WTC11 (cell line): ENCODE data around the gene ENG.

ENCODE experiments used
- SP1 ChIP-seq: sonication (generic); formaldehyde crosslinking; conservative IDR thresholded peaks from 2 replicates; pipeline ENCODE4 v1.8.1; 2022; ENCODE audit warnings: missing genetic modification reagents
- TF ChIP-seq, protein P1 (sequence below): sonication (generic); formaldehyde crosslinking; IDR thresholded peaks from 2 replicates; pipeline ENCODE4 v1.8.0; 2023; ENCODE audit warnings: missing genetic modification reagents, mild to moderate bottlenecking, borderline replicate concordance
- TF ChIP-seq, protein P2 (sequence below): fragments of 250-450 bp; sonication (Bioruptor Pico); conservative IDR thresholded peaks from 2 replicates; pipeline ENCODE4 v1.9.0; 2021; ENCODE audit warnings: mild to moderate bottlenecking

DNA sequence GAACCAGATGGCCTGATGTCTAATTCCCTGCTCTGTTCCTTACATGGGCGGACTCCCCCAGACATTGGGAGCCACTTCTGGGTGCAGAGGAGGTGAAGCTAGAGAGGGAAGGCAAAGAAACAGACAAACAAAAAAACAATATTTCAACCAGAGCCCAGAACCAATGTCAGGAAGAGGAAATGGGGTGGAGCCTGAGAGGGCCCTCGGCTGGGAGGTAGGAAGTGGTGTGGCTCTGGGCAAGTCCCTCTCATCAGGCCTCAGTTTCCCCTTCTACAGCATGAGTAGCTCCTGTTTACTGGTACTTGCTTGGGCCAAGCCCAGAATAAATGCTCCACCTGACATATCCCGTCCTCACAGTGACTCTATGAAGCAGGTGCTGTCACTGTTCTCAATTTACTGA is 87.0 kb downstream of the ENG start:
- TF ChIP-seq, protein P1, sequence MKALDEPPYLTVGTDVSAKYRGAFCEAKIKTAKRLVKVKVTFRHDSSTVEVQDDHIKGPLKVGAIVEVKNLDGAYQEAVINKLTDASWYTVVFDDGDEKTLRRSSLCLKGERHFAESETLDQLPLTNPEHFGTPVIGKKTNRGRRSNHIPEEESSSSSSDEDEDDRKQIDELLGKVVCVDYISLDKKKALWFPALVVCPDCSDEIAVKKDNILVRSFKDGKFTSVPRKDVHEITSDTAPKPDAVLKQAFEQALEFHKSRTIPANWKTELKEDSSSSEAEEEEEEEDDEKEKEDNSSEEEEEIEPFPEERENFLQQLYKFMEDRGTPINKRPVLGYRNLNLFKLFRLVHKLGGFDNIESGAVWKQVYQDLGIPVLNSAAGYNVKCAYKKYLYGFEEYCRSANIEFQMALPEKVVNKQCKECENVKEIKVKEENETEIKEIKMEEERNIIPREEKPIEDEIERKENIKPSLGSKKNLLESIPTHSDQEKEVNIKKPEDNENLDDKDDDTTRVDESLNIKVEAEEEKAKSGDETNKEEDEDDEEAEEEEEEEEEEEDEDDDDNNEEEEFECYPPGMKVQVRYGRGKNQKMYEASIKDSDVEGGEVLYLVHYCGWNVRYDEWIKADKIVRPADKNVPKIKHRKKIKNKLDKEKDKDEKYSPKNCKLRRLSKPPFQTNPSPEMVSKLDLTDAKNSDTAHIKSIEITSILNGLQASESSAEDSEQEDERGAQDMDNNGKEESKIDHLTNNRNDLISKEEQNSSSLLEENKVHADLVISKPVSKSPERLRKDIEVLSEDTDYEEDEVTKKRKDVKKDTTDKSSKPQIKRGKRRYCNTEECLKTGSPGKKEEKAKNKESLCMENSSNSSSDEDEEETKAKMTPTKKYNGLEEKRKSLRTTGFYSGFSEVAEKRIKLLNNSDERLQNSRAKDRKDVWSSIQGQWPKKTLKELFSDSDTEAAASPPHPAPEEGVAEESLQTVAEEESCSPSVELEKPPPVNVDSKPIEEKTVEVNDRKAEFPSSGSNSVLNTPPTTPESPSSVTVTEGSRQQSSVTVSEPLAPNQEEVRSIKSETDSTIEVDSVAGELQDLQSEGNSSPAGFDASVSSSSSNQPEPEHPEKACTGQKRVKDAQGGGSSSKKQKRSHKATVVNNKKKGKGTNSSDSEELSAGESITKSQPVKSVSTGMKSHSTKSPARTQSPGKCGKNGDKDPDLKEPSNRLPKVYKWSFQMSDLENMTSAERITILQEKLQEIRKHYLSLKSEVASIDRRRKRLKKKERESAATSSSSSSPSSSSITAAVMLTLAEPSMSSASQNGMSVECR (CRISPR knock-in tag) = no peak
- TF ChIP-seq, protein P2, sequence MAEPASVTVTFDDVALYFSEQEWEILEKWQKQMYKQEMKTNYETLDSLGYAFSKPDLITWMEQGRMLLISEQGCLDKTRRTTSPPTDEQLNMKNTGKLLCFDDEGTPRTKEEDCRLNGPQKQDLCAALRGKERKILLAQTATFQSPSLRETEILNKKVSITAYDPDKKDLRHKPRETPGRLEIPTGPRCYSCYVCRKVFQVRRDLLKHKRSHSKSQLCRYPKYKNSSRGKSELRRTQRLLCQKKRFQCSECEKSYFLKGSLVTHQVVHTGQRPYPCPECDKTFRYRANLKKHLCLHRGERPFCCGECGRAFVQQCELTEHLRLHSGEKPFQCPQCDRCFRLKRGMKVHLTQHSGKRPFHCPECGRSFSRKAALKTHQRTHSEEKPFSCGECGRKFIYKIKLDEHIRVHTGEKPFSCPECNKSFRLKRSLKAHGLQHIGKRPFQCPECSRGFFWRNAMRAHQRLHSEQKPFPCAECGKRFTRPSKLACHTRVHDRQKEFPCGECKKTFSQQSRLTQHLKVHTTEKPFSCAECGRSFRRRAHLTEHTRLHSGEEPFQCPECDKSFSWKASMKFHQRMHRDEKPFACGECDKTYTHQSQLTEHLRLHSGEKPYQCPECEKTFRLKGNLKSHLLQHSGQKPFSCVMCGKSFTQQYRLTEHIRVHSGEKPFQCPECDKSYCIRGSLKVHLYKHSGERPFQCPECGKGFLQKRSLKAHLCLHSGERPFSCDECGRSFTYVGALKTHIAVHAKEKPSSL (CRISPR knock-in tag) = no peak
- no peak for TF ChIP-seq SP1
